Activated T-cell treated with anti-CD3 and anti-CD28 coated beads for 1 hour (primary cell): ENCODE measurements around the gene BDH2.
A peak's percentile ranks its signal among the peaks of the same experiment; 100 is the strongest.

Source experiments
- DNase-seq: peaks from one replicate; pipeline ENCODE4 v3.0.0-alpha.2; 2020; ENCODE audit warnings: low read depth

Gene BDH2

GRCh38 chr4:103085555-103086196 is 14.0 kb downstream of the BDH2 start:
- DNase-seq, result no peak

- DNase-seq, result no peak
Measured at GRCh38 chr4:103079621-103080020, 20.0 kb downstream of the BDH2 start.

- DNase-seq, result peak; percentile 41
Measured at GRCh38 chr4:103076747-103077347, 22.8 kb downstream of the BDH2 start, which contains the start of gene SLC9B2. SLC9B2 (minus strand) TSS chr4:103076761; CDS start chr4:103067550, 9,211 bp downstream.

GRCh38 chr4:103075894-103076746 is 23.5 kb downstream of the BDH2 start:
- DNase-seq, result peak; percentile 45

GRCh38 chr4:103075435-103075893 is 24.2 kb downstream of the BDH2 start:
- no peak for DNase-seq

GRCh38 chr4:103074744-103075434 is 24.7 kb downstream of the BDH2 start:
- no peak for DNase-seq

GRCh38 chr4:103073792-103074438 is 25.7 kb downstream of the BDH2 start:
- no peak for DNase-seq

- no peak for DNase-seq
Measured at GRCh38 chr4:103067841-103068547, 31.6 kb downstream of the BDH2 start.

- no peak for DNase-seq
Measured at GRCh38 chr4:103060453-103061148, 39.0 kb downstream of the BDH2 start.

- DNase-seq, result no peak
Measured at GRCh38 chr4:103054030-103054429, 45.6 kb downstream of the BDH2 start.

- no peak for DNase-seq
Measured at GRCh38 chr4:103052779-103053178, 46.9 kb downstream of the BDH2 start.

- no peak for DNase-seq
Measured at GRCh38 chr4:103052145-103052544, 47.5 kb downstream of the BDH2 start.

- DNase-seq, result no peak
Measured at GRCh38 chr4:103050736-103051436, 48.7 kb downstream of the BDH2 start.

GRCh38 chr4:103046416-103047290 is 53.0 kb downstream of the BDH2 start:
- peak; percentile 10 for DNase-seq

GRCh38 chr4:103044183-103044582 is 55.5 kb downstream of the BDH2 start:
- DNase-seq, result no peak

- DNase-seq, result no peak
Measured at GRCh38 chr4:103036169-103036568, 63.5 kb downstream of the BDH2 start.

GRCh38 chr4:103032574-103032973 is 67.1 kb downstream of the BDH2 start:
- no peak for DNase-seq

- DNase-seq, result no peak
Measured at GRCh38 chr4:103030791-103031190, 68.8 kb downstream of the BDH2 start.

GRCh38 chr4:103029300-103029699 is 70.3 kb downstream of the BDH2 start:
- DNase-seq, result no peak
